ENCODE results near the gene ZNF800.

- no peak for TF ChIP-seq EZH2 (IDR thresholded peaks at IDR 0.05; ENCODE audit: borderline replicate concordance)
- TF ChIP-seq, protein P1, sequence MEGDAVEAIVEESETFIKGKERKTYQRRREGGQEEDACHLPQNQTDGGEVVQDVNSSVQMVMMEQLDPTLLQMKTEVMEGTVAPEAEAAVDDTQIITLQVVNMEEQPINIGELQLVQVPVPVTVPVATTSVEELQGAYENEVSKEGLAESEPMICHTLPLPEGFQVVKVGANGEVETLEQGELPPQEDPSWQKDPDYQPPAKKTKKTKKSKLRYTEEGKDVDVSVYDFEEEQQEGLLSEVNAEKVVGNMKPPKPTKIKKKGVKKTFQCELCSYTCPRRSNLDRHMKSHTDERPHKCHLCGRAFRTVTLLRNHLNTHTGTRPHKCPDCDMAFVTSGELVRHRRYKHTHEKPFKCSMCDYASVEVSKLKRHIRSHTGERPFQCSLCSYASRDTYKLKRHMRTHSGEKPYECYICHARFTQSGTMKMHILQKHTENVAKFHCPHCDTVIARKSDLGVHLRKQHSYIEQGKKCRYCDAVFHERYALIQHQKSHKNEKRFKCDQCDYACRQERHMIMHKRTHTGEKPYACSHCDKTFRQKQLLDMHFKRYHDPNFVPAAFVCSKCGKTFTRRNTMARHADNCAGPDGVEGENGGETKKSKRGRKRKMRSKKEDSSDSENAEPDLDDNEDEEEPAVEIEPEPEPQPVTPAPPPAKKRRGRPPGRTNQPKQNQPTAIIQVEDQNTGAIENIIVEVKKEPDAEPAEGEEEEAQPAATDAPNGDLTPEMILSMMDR (IDR thresholded peaks at IDR 0.05; ENCODE audit: poor library complexity), result no peak
These were observed 12.9 kb downstream of the ZNF800 start for GRCh38 chr7:127379642-127380041.
